WTC11 (cell line): ENCODE data around the gene METTL6. TPM values are rescaled to one million over a fixed set of nuclear protein-coding genes. Genes with fewer than 3 reads are reported as not detected.

Experiments
- ATAC-seq: fragments of 200-7000 bp; cut with Tn5 transposase; 2 replicates; pipeline ENCODE4 v1.10.0; 2021; ENCODE audit warnings: mild to moderate bottlenecking, moderate library complexity
- CTCF ChIA-PET: fragments of 300-600 bp; sonication (Branson Sonifier 250); formaldehyde crosslinking; loops from one replicate; lab custom pipeline; 2021; ENCODE audit warnings: antibody characterized with exemption; lab: Charles Lee
- POLR2A ChIA-PET: fragments of 350-600 bp; sonication (Branson Sonifier 250); formaldehyde crosslinking; loops from one replicate; lab custom pipeline; 2021; ENCODE audit warnings: antibody characterized with exemption; lab: Charles Lee
- DNase-seq: peaks from one replicate; pipeline ENCODE4 v3.0.0; 2021; ENCODE audit warnings: low spot score
- H3K27ac Mint-ChIP-seq: 2 replicates; pipeline ENCODE4 v1.8.0; 2021; ENCODE audit warnings: mixed read lengths
- H3K27me3 Mint-ChIP-seq: 2 replicates; pipeline ENCODE4 v1.8.0; 2021; ENCODE audit warnings: low read depth, mild to moderate bottlenecking, moderate library complexity, mixed read lengths
- H3K36me3 Mint-ChIP-seq: 2 replicates; pipeline ENCODE4 v1.8.0; 2021; ENCODE audit warnings: mixed read lengths
- H3K4me1 Mint-ChIP-seq: 2 replicates; pipeline ENCODE4 v1.8.0; 2022; ENCODE audit warnings: mixed read lengths
- H3K4me3 Mint-ChIP-seq: 2 replicates; pipeline ENCODE4 v1.8.0; 2021; ENCODE audit warnings: mild to moderate bottlenecking, moderate library complexity, mixed read lengths
- H3K9me3 Mint-ChIP-seq: 2 replicates; pipeline ENCODE4 v1.8.0; 2021; ENCODE audit warnings: mixed read lengths
- ARID4B ChIP-seq: sonication (generic); formaldehyde crosslinking; IDR thresholded peaks from 2 replicates; pipeline ENCODE4 v1.8.0; 2023; ENCODE audit warnings: missing genetic modification reagents, mild to moderate bottlenecking, borderline replicate concordance
- ELF4 ChIP-seq: sonication (generic); formaldehyde crosslinking; IDR thresholded peaks from 2 replicates; pipeline ENCODE4 v1.8.1; 2022; ENCODE audit warnings: low read depth, mild to moderate bottlenecking, moderate library complexity, missing genetic modification reagents
- ESRRA ChIP-seq: sonication (generic); formaldehyde crosslinking; IDR thresholded peaks from 2 replicates; pipeline ENCODE4 v1.8.1; 2022; ENCODE audit warnings: mild to moderate bottlenecking, missing genetic modification reagents, borderline replicate concordance
- FOXJ3 ChIP-seq: sonication (generic); formaldehyde crosslinking; IDR thresholded peaks from 2 replicates; pipeline ENCODE4 v1.9.0; 2021; ENCODE audit warnings: missing genetic modification reagents, mild to moderate bottlenecking, borderline replicate concordance
- FOXP1 ChIP-seq: sonication (generic); formaldehyde crosslinking; IDR thresholded peaks from 2 replicates; pipeline ENCODE4 v1.8.0; 2022; ENCODE audit warnings: missing genetic modification reagents, mild to moderate bottlenecking, moderate library complexity, borderline replicate concordance
- GRHL2 ChIP-seq: fragments of 250-450 bp; sonication (Bioruptor Pico); IDR thresholded peaks from 2 replicates; pipeline ENCODE4 v1.8.0; 2022; ENCODE audit warnings: mild to moderate bottlenecking, moderate library complexity; ENCODE audit not compliant: insufficient replicate concordance, severe bottlenecking
- IRF1 ChIP-seq: sonication (generic); formaldehyde crosslinking; IDR thresholded peaks from 2 replicates; pipeline ENCODE4 v1.8.0; 2023; ENCODE audit warnings: missing genetic modification reagents
- JAZF1 ChIP-seq: fragments of 250-450 bp; sonication (Bioruptor Pico); IDR thresholded peaks from 2 replicates; pipeline ENCODE4 v1.9.0; 2021; ENCODE audit warnings: moderate library complexity, mild to moderate bottlenecking, inconsistent platforms
- JUN ChIP-seq: sonication (generic); formaldehyde crosslinking; IDR thresholded peaks from 2 replicates; pipeline ENCODE4 v1.8.0; 2023; ENCODE audit warnings: mild to moderate bottlenecking, missing genetic modification reagents
- MLX ChIP-seq: sonication (generic); formaldehyde crosslinking; IDR thresholded peaks from 2 replicates; pipeline ENCODE4 v1.8.1; 2023; ENCODE audit warnings: mild to moderate bottlenecking, missing genetic modification reagents, moderate library complexity
- RORB ChIP-seq: fragments of 250-450 bp; sonication (Bioruptor Pico); IDR thresholded peaks from 2 replicates; pipeline ENCODE4 v1.9.0; 2021; ENCODE audit warnings: mild to moderate bottlenecking
- TEAD1 ChIP-seq: sonication (generic); formaldehyde crosslinking; IDR thresholded peaks from 2 replicates; pipeline ENCODE4 v1.8.0; 2022; ENCODE audit warnings: mild to moderate bottlenecking, missing genetic modification reagents
- TEAD4 ChIP-seq: sonication (generic); formaldehyde crosslinking; IDR thresholded peaks from 2 replicates; pipeline ENCODE4 v1.8.0; 2022; ENCODE audit warnings: mild to moderate bottlenecking, missing genetic modification reagents
- TP53 ChIP-seq: sonication (generic); formaldehyde crosslinking; IDR thresholded peaks from 2 replicates; pipeline ENCODE4 v1.8.1; 2023; ENCODE audit warnings: mild to moderate bottlenecking, missing genetic modification reagents
- USF1 ChIP-seq: sonication (generic); formaldehyde crosslinking; IDR thresholded peaks from 2 replicates; pipeline ENCODE4 v1.8.0; 2022; ENCODE audit warnings: mild to moderate bottlenecking, missing genetic modification reagents
- ZNF121 ChIP-seq: sonication (generic); formaldehyde crosslinking; IDR thresholded peaks from 2 replicates; pipeline ENCODE4 v1.8.0; 2023; ENCODE audit warnings: missing genetic modification reagents
- ZNF232 ChIP-seq: sonication (generic); formaldehyde crosslinking; IDR thresholded peaks from 2 replicates; pipeline ENCODE4 v1.8.0; 2022; ENCODE audit warnings: mild to moderate bottlenecking, missing genetic modification reagents
- ZNF317 ChIP-seq: sonication (generic); formaldehyde crosslinking; IDR thresholded peaks from 2 replicates; pipeline ENCODE4 v1.8.1; 2023; ENCODE audit warnings: low read depth, mild to moderate bottlenecking, moderate library complexity, missing genetic modification reagents, borderline replicate concordance
- ZNF423 ChIP-seq: fragments of 250-450 bp; sonication (Bioruptor Pico); IDR thresholded peaks from 2 replicates; pipeline ENCODE4 v2.1.2; 2022; ENCODE audit warnings: mild to moderate bottlenecking, moderate library complexity
- total RNA-seq: library from RNA; stranded (reverse); gene quantifications from 3 replicates; pipeline ENCODE4 v1.2.3, GENCODE V29; 2021
- TF ChIP-seq, protein P1 (sequence below): sonication (generic); formaldehyde crosslinking; IDR thresholded peaks from 2 replicates; pipeline ENCODE4 v1.8.1; 2023; ENCODE audit warnings: mild to moderate bottlenecking, missing genetic modification reagents
- TF ChIP-seq, protein P2 (sequence below): sonication (generic); formaldehyde crosslinking; IDR thresholded peaks from 2 replicates; pipeline ENCODE4 v1.8.1; 2022; ENCODE audit warnings: mild to moderate bottlenecking, moderate library complexity, missing genetic modification reagents
- TF ChIP-seq, protein P3 (sequence below): fragments of 250-450 bp; sonication (Bioruptor Pico); IDR thresholded peaks from 2 replicates; pipeline ENCODE4 v1.9.0; 2021; ENCODE audit warnings: moderate library complexity, mild to moderate bottlenecking, inconsistent platforms, borderline replicate concordance
- TF ChIP-seq, protein P4 (sequence below): sonication (generic); formaldehyde crosslinking; conservative IDR thresholded peaks from 2 replicates; pipeline ENCODE4 v1.8.1; 2023; ENCODE audit warnings: mild to moderate bottlenecking, low read depth, missing genetic modification reagents, moderate library complexity

Gene METTL6
- total RNA-seq, 1 experiment from 2014 or later, result 13.7 TPM

- TF ChIP-seq RORB (CRISPR knock-in tag) (no peak), TEAD1 (CRISPR knock-in tag) (no peak), USF1 (no peak), FOXP1 (no peak), ZNF317 (CRISPR knock-in tag) (no peak), ESRRA (CRISPR knock-in tag) (no peak), ELF4 (CRISPR knock-in tag) (no peak), FOXJ3 (no peak), TEAD4 (CRISPR knock-in tag) (no peak)
- TF ChIP-seq, protein P1, sequence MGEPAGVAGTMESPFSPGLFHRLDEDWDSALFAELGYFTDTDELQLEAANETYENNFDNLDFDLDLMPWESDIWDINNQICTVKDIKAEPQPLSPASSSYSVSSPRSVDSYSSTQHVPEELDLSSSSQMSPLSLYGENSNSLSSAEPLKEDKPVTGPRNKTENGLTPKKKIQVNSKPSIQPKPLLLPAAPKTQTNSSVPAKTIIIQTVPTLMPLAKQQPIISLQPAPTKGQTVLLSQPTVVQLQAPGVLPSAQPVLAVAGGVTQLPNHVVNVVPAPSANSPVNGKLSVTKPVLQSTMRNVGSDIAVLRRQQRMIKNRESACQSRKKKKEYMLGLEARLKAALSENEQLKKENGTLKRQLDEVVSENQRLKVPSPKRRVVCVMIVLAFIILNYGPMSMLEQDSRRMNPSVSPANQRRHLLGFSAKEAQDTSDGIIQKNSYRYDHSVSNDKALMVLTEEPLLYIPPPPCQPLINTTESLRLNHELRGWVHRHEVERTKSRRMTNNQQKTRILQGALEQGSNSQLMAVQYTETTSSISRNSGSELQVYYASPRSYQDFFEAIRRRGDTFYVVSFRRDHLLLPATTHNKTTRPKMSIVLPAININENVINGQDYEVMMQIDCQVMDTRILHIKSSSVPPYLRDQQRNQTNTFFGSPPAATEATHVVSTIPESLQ (CRISPR knock-in tag), result no peak
- TF ChIP-seq, protein P2, sequence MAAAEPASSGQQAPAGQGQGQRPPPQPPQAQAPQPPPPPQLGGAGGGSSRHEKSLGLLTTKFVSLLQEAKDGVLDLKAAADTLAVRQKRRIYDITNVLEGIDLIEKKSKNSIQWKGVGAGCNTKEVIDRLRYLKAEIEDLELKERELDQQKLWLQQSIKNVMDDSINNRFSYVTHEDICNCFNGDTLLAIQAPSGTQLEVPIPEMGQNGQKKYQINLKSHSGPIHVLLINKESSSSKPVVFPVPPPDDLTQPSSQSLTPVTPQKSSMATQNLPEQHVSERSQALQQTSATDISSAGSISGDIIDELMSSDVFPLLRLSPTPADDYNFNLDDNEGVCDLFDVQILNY (CRISPR knock-in tag), result no peak
- TF ChIP-seq, all 79 proteins: peak for 0
These were observed 43.5 kb upstream of the METTL6 start (continued) for GRCh38 chr3:15470849-15471248.

DNA sequence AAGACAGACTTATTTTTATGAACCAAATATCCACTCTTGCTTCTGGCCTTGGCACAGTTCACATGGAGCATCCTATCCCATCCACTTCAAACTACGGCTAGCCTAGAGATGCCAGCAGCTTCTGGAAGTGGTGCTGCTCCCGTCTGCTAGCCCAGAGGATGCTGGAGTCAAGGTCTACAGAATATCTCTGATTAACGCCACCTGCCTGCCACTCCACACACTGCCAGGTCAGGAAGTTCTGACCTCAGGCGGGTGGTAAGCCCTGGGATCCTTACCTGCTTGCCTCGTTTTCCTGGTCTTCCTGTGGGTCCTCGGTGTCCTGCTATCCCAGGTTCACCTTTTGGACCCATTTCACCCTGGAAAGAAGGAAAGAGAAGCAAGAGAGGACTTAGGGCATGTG lies 42.9 kb upstream of the METTL6 start:
- H3K4me3 Mint-ChIP-seq, result no peak overlapping the region
- DNase-seq, result peak; percentile 50
- ChIA-PET CTCF (interaction anchor here (0.6 to 1.2 kb wide), 3 partner anchors 57 to 351 kb away, joined by 3 to 5 read pairs (median 3); no protein-coding TSS in a partner anchor), POLR2A (no interaction called here)
- no peaks in the 10 kb centered on the region for H3K36me3 Mint-ChIP-seq
- H3K27ac Mint-ChIP-seq, result no peak overlapping the region
- no peaks in the 10 kb centered on the region for H3K9me3 Mint-ChIP-seq
- TF ChIP-seq RORB (CRISPR knock-in tag), result no peak
- no peak for TF ChIP-seq JAZF1 (CRISPR knock-in tag)
- TF ChIP-seq IRF1 (CRISPR knock-in tag), result no peak
- TF ChIP-seq ARID4B (CRISPR knock-in tag), result no peak
- TF ChIP-seq, protein P3, sequence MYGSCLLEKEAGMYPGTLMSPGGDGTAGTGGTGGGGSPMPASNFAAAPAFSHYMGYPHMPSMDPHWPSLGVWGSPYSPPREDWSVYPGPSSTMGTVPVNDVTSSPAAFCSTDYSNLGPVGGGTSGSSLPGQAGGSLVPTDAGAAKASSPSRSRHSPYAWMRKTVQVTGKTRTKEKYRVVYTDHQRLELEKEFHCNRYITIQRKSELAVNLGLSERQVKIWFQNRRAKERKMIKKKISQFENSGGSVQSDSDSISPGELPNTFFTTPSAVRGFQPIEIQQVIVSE (CRISPR knock-in tag), result no peak
- TF ChIP-seq FOXP1, result no peak
- no peak for TF ChIP-seq ZNF121 (CRISPR knock-in tag)
- no peak for TF ChIP-seq TP53 (CRISPR knock-in tag)
- no peak for TF ChIP-seq GRHL2 (CRISPR knock-in tag)
- TF ChIP-seq JUN (CRISPR knock-in tag), result no peak
- TF ChIP-seq MLX (CRISPR knock-in tag), result no peak
- no peak for TF ChIP-seq ZNF232
- TF ChIP-seq ZNF423 (CRISPR knock-in tag), result no peak
- TF ChIP-seq, protein P4, sequence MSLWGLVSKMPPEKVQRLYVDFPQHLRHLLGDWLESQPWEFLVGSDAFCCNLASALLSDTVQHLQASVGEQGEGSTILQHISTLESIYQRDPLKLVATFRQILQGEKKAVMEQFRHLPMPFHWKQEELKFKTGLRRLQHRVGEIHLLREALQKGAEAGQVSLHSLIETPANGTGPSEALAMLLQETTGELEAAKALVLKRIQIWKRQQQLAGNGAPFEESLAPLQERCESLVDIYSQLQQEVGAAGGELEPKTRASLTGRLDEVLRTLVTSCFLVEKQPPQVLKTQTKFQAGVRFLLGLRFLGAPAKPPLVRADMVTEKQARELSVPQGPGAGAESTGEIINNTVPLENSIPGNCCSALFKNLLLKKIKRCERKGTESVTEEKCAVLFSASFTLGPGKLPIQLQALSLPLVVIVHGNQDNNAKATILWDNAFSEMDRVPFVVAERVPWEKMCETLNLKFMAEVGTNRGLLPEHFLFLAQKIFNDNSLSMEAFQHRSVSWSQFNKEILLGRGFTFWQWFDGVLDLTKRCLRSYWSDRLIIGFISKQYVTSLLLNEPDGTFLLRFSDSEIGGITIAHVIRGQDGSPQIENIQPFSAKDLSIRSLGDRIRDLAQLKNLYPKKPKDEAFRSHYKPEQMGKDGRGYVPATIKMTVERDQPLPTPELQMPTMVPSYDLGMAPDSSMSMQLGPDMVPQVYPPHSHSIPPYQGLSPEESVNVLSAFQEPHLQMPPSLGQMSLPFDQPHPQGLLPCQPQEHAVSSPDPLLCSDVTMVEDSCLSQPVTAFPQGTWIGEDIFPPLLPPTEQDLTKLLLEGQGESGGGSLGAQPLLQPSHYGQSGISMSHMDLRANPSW (CRISPR knock-in tag), result no peak
- H3K4me1 Mint-ChIP-seq, result peaks cover 5% of the 10 kb centered on the region
- no peaks in the 10 kb centered on the region; the same call in 1 of the 2 replicates for H3K27me3 Mint-ChIP-seq
- peak; percentile 99 for ATAC-seq
